Astrocyte of the cerebellum (primary cell): ENCODE data around the gene DNASE2B.

Experiments used
- DNase-seq: peaks from one replicate; pipeline ENCODE4 v3.0.0-alpha.2; 2011; ENCODE audit warnings: low read depth
- H3K4me3 ChIP-seq: 2 replicates; pipeline ENCODE4 v1.5.1; 2011; ENCODE audit warnings: mild to moderate bottlenecking, low read depth, low read length, moderate library complexity
- CTCF ChIP-seq: IDR thresholded peaks from 2 replicates; pipeline ENCODE4 v1.5.1; 2012; ENCODE audit warnings: low read length, low read depth, moderate library complexity, mild to moderate bottlenecking; ENCODE audit errors: missing control alignments
- in situ Hi-C: cut with HindIII; loops from 2 replicates; pipeline ENCODE4 v1.10.0; 2017; ENCODE audit warnings: low sequenced_read_pairs

DNASE2B gene

GRCh38 chr1:84401156-84401555 is 2.9 kb downstream of the DNASE2B start:
- TF ChIP-seq CTCF: no peak
- in situ Hi-C loops: no loop called here
- H3K4me3 ChIP-seq: no peak overlapping the region
- no peak for DNase-seq

- in situ Hi-C loops: no loop called here
- TF ChIP-seq CTCF: no peak
- H3K4me3 ChIP-seq: no peak overlapping the region
- no peak for DNase-seq
Observed at GRCh38 chr1:84402060-84402459, 3.8 kb downstream of the DNASE2B start.

GRCh38 chr1:84402501-84402900 is 4.2 kb downstream of the DNASE2B start:
- no peak overlapping the region for H3K4me3 ChIP-seq
- in situ Hi-C loops: no loop called here
- TF ChIP-seq CTCF: no peak
- no peak for DNase-seq

DNA sequence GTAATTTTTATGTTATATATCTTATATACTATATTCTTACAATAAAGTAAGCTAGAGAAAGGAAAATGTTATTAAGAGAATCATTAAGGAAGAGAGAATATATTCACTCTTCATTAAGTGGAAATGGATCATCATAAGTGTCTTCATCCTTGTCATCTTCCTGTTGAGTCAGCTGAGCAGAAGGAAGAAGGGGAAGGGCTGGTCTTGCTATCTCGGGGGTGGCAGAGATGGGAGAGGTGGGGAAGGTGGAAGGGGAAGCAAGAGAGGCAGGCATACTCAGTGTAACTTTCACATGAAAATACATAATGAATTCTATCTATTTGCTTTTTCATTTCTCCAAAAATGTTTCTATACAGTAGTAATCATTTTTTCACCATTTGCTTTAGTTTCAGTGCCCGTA is 5.1 kb downstream of the DNASE2B start:
- no peak for TF ChIP-seq CTCF
- DNase-seq: no peak
- H3K4me3 ChIP-seq: no peak overlapping the region
- in situ Hi-C loops: no loop called here

DNA sequence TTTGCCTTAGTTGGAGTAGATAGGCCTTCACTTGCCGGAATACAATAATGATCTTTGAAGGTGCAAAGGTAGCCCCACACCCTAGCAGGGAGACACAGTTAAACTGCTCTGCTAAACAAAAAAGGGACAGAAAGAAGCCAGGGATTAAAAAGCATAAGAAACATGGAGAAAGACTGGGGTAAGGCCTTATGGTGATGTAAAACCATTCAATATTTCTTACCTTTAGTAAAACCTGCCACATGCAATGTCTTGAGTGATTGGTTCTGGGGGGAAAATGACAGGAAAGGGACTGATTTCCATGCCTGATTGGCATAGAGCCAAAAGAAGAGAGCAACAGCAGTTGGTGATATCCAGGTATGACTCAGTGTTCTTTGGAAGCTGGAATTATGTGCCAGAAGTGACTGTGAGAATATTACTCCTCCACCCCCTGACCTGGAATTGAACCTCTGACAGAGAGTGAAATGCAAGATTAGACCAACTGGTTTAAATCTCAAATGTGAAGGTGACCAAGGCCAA is 8.1 kb downstream of the DNASE2B start:
- TF ChIP-seq CTCF: no peak
- in situ Hi-C loops: no loop called here
- H3K4me3 ChIP-seq: no peak overlapping the region
- no peak for DNase-seq

DNA sequence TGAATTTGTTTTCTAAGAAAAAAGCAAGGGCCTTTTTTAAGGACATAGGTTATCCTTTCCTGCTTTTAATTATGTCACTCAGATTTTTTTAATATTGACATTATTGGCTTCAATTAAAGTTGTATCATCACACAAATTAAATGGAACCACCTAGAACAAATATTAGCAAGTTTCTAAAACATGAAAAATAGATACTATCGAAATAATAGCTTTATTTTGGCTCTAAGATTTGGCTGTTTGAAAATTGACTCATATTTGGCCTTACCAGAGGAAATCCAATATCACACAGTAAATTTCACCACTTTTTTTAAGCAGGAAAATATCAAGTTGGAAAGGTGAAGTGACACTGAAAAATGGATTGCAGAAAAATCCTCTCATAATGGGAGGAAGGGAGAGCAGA is 9.2 kb downstream of the DNASE2B start:
- in situ Hi-C loops: no loop called here
- DNase-seq: no peak
- H3K4me3 ChIP-seq: no peak overlapping the region
- no peak for TF ChIP-seq CTCF

- DNase-seq: no peak
- H3K4me3 ChIP-seq: no peak overlapping the region
- TF ChIP-seq CTCF: no peak
- in situ Hi-C loops: no loop called here
Observed at GRCh38 chr1:84407958-84408422, 9.7 kb downstream of the DNASE2B start.
